DMS 273 (cell line): ENCODE measurements around the gene PRMT7.

ENCODE experiments used
- DNase-seq: peaks from one replicate; lab custom pipeline; 2025; ENCODE audit not compliant: unreplicated experiment; lab: John Stamatoyannopoulos, UW

PRMT7 gene

GRCh38 chr16:68387301-68387700 lies 76.5 kb downstream of the PRMT7 start:
- DNase-seq: no peak

GRCh38 chr16:68388124-68388523 lies 77.3 kb downstream of the PRMT7 start:
- DNase-seq: no peak

GRCh38 chr16:68389006-68389405 lies 78.2 kb downstream of the PRMT7 start:
- no peak for DNase-seq

- no peak for DNase-seq
Observed at GRCh38 chr16:68389750-68390371, 79.0 kb downstream of the PRMT7 start.

GRCh38 chr16:68393333-68393732 lies 82.5 kb downstream of the PRMT7 start:
- DNase-seq: no peak

- DNase-seq: no peak
Observed at GRCh38 chr16:68395167-68395786, 84.5 kb downstream of the PRMT7 start.

GRCh38 chr16:68395815-68396214 lies 85.0 kb downstream of the PRMT7 start:
- no peak for DNase-seq

- peak; percentile 59 for DNase-seq
Observed at GRCh38 chr16:68396481-68396880, 85.7 kb downstream of the PRMT7 start.

- DNase-seq: no peak
Observed at GRCh38 chr16:68397710-68398201, 86.9 kb downstream of the PRMT7 start.

- no peak for DNase-seq
Observed at GRCh38 chr16:68399456-68399855, 88.6 kb downstream of the PRMT7 start.

- no peak for DNase-seq
Observed at GRCh38 chr16:68400083-68400923, 89.5 kb downstream of the PRMT7 start.

- DNase-seq: no peak
Observed at GRCh38 chr16:68400924-68401460, 90.2 kb downstream of the PRMT7 start.

- DNase-seq: no peak
Observed at GRCh38 chr16:68401871-68402747, 91.3 kb downstream of the PRMT7 start.

GRCh38 chr16:68402748-68403040 lies 91.9 kb downstream of the PRMT7 start:
- no peak for DNase-seq

- no peak for DNase-seq
Observed at GRCh38 chr16:68403177-68403576, 92.4 kb downstream of the PRMT7 start.

- DNase-seq: no peak
Observed at GRCh38 chr16:68403704-68404103, 92.9 kb downstream of the PRMT7 start.

- no peak for DNase-seq
Observed at GRCh38 chr16:68404736-68405345, 94.0 kb downstream of the PRMT7 start.

GRCh38 chr16:68406458-68407152 lies 95.8 kb downstream of the PRMT7 start:
- peak; percentile 59 for DNase-seq
